H1 (cell line): Measurements from ENCODE around the gene FRMD3. TPM values are rescaled to one million over a fixed set of nuclear protein-coding genes. Genes with fewer than 3 reads are reported as not detected.

Experiments used
- polyA plus RNA-seq, 7 experiments: library from polyadenylated mRNA; depleted of rRNA in 3 of 7; stranded (reverse) in 5 of 7; unstranded in 2 of 7; fragments of >200 nt in 5 of 7; fragments of 200-250 nt in 2 of 7; gene quantifications; 1 replicate in 5 of 7; 2 replicates in 1 of 7; 4 replicates in 1 of 7; pipeline versions ENCODE4 v1.2.1 to v1.2.3, GENCODE V29; 2011 to 2013; ENCODE audit warnings: missing spikeins in 2 of 7, mixed read lengths in 2 of 7
- total RNA-seq: library from RNA; stranded (reverse); fragmentation: NEBNext Ultra II Directional; extraction: Animal tissue kit (Norgen Biotek cat#: 25700); gene quantifications from 2 replicates; pipeline ENCODE4 v1.2.1, GENCODE V29; 2021
- TF ChIP-seq, protein P1 (sequence below): fragments of 300-600 bp; sonication (generic); IDR thresholded peaks from 2 replicates; pipeline ENCODE4 v1.7.1; 2012; ENCODE audit warnings: low read length, moderate library complexity, mild to moderate bottlenecking, inconsistent platforms; ENCODE audit not compliant: insufficient replicate concordance

FRMD3 gene
- total and polyA plus RNA-seq, 2 of the 8 experiments (the other 6 are each of a cell fraction or from before 2014, with no cell fraction given): 0.15 to 1.4 TPM

DNA sequence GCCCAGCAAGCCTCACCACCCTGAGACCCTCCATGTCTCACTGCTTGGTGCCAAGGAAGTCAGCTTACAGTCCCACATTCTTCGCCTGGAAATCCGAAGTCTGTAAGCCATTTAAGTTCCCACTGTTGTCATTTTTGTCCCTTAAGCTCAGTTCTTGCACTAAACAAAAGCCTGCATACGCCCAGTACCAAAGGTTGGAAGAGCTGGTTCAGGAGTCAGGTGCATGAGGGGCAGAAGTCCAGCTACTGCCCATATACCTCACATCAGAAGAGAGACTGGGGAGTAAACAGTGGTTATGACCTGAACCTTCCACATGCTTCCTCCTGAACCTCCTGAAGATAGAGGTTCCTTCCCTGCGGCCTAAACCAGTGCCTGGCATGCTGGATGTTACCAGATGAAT lies 146.0 kb downstream of the FRMD3 start (continued):
- TF ChIP-seq, protein P1, sequence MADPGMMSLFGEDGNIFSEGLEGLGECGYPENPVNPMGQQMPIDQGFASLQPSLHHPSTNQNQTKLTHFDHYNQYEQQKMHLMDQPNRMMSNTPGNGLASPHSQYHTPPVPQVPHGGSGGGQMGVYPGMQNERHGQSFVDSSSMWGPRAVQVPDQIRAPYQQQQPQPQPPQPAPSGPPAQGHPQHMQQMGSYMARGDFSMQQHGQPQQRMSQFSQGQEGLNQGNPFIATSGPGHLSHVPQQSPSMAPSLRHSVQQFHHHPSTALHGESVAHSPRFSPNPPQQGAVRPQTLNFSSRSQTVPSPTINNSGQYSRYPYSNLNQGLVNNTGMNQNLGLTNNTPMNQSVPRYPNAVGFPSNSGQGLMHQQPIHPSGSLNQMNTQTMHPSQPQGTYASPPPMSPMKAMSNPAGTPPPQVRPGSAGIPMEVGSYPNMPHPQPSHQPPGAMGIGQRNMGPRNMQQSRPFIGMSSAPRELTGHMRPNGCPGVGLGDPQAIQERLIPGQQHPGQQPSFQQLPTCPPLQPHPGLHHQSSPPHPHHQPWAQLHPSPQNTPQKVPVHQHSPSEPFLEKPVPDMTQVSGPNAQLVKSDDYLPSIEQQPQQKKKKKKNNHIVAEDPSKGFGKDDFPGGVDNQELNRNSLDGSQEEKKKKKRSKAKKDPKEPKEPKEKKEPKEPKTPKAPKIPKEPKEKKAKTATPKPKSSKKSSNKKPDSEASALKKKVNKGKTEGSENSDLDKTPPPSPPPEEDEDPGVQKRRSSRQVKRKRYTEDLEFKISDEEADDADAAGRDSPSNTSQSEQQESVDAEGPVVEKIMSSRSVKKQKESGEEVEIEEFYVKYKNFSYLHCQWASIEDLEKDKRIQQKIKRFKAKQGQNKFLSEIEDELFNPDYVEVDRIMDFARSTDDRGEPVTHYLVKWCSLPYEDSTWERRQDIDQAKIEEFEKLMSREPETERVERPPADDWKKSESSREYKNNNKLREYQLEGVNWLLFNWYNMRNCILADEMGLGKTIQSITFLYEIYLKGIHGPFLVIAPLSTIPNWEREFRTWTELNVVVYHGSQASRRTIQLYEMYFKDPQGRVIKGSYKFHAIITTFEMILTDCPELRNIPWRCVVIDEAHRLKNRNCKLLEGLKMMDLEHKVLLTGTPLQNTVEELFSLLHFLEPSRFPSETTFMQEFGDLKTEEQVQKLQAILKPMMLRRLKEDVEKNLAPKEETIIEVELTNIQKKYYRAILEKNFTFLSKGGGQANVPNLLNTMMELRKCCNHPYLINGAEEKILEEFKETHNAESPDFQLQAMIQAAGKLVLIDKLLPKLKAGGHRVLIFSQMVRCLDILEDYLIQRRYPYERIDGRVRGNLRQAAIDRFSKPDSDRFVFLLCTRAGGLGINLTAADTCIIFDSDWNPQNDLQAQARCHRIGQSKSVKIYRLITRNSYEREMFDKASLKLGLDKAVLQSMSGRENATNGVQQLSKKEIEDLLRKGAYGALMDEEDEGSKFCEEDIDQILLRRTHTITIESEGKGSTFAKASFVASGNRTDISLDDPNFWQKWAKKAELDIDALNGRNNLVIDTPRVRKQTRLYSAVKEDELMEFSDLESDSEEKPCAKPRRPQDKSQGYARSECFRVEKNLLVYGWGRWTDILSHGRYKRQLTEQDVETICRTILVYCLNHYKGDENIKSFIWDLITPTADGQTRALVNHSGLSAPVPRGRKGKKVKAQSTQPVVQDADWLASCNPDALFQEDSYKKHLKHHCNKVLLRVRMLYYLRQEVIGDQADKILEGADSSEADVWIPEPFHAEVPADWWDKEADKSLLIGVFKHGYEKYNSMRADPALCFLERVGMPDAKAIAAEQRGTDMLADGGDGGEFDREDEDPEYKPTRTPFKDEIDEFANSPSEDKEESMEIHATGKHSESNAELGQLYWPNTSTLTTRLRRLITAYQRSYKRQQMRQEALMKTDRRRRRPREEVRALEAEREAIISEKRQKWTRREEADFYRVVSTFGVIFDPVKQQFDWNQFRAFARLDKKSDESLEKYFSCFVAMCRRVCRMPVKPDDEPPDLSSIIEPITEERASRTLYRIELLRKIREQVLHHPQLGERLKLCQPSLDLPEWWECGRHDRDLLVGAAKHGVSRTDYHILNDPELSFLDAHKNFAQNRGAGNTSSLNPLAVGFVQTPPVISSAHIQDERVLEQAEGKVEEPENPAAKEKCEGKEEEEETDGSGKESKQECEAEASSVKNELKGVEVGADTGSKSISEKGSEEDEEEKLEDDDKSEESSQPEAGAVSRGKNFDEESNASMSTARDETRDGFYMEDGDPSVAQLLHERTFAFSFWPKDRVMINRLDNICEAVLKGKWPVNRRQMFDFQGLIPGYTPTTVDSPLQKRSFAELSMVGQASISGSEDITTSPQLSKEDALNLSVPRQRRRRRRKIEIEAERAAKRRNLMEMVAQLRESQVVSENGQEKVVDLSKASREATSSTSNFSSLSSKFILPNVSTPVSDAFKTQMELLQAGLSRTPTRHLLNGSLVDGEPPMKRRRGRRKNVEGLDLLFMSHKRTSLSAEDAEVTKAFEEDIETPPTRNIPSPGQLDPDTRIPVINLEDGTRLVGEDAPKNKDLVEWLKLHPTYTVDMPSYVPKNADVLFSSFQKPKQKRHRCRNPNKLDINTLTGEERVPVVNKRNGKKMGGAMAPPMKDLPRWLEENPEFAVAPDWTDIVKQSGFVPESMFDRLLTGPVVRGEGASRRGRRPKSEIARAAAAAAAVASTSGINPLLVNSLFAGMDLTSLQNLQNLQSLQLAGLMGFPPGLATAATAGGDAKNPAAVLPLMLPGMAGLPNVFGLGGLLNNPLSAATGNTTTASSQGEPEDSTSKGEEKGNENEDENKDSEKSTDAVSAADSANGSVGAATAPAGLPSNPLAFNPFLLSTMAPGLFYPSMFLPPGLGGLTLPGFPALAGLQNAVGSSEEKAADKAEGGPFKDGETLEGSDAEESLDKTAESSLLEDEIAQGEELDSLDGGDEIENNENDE: no peak
- TF ChIP-seq, all 59 proteins: peak for 0
